ENCODE data around the gene OCEL1. TPM values are rescaled to one million over a fixed set of nuclear protein-coding genes. Genes with fewer than 3 reads are reported as not detected.

Gene OCEL1
- total and polyA plus RNA-seq, 8 donors: 4.7 to 43.2 (median 10.9) TPM

- Histone ChIP-seq H3K9me3 (no peaks in the 10 kb centered on the region), H3K4me3 (no peak overlapping the region), H3K36me3 (peaks cover 4 to 35% (median 32%) of the 10 kb centered on the region in 4 donors), H3K4me1 (peaks cover 60 to 89% (median 82%) of the 10 kb centered on the region in 4 donors), H3K27me3 (no peaks in the 10 kb centered on the region), H3K27ac (peak overlapping the region in 3 of 5 donors; percentile 42 to 87 (median 86))
- no peak for DNase-seq
- intact Hi-C loops (cut with DNase I; ENCODE audit: low total_unique reads): no loop called here
- TF ChIP-seq CTCF (IDR thresholded peaks at IDR 0.05): no peak
- TF ChIP-seq EP300 (IDR thresholded peaks at IDR 0.05): no peak
- no peak for TF ChIP-seq POLR2AphosphoS5 (IDR thresholded peaks at IDR 0.05)
- TF ChIP-seq POLR2A (IDR thresholded peaks at IDR 0.05): no peak
- 89 to 93% (median 90%) methylated on average over 13 of the region's 13 CpGs for WGBS, 5 donors
Observed at GRCh38 chr19:17237747-17238706, 12.0 kb downstream of the OCEL1 start.

GRCh38 chr19:17240062-17240752 is 14.2 kb downstream of the OCEL1 start:
- H3K27me3 ChIP-seq: no peaks in the 10 kb centered on the region
- intact Hi-C loops (cut with DNase I; ENCODE audit: low total_unique reads): no loop called here
- peaks cover 0 to 26% (median 21%) of the 10 kb centered on the region in 4 donors for H3K36me3 ChIP-seq
- no peaks in the 10 kb centered on the region for H3K9me3 ChIP-seq
- peak; percentile 70 to 76 for DNase-seq
- H3K27ac ChIP-seq: peak overlapping the region; percentile 83 to 95 (median 87)
- WGBS, 5 donors: 22 to 58% (median 41%) methylated on average over 24 of the region's 24 CpGs
- no peak for TF ChIP-seq CTCF (IDR thresholded peaks at IDR 0.05)
- peak in 1 of 3 donors; percentile 48 for TF ChIP-seq POLR2AphosphoS5 (IDR thresholded peaks at IDR 0.05)
- TF ChIP-seq POLR2A (IDR thresholded peaks at IDR 0.05): no peak
- no peak for TF ChIP-seq EP300 (IDR thresholded peaks at IDR 0.05)
- peaks cover 59 to 89% (median 83%) of the 10 kb centered on the region in 4 donors for H3K4me1 ChIP-seq
- H3K4me3 ChIP-seq: peak overlapping the region in 1 of 4 donors; percentile 30

- DNase-seq: no peak
- no peak for TF ChIP-seq EP300 (IDR thresholded peaks at IDR 0.05)
- TF ChIP-seq CTCF (IDR thresholded peaks at IDR 0.05): no peak
- TF ChIP-seq POLR2AphosphoS5 (IDR thresholded peaks at IDR 0.05): no peak
- no peak for TF ChIP-seq POLR2A (IDR thresholded peaks at IDR 0.05)
Observed at GRCh38 chr19:17240826-17241399, 14.9 kb downstream of the OCEL1 start.

More at GRCh38 chr19:17240826-17241399, 14.9 kb downstream of the OCEL1 start:
- Histone ChIP-seq H3K4me3 (peak overlapping the region in 1 of 4 donors; percentile 30), H3K9me3 (no peaks in the 10 kb centered on the region), H3K27me3 (no peaks in the 10 kb centered on the region), H3K27ac (peak overlapping the region; percentile 83 to 95 (median 87)), H3K4me1 (peaks cover 52 to 82% (median 76%) of the 10 kb centered on the region in 4 donors), H3K36me3 (peaks cover 0 to 26% (median 21%) of the 10 kb centered on the region in 4 donors)
- WGBS, 5 donors: 92 to 97% (median 92%) methylated on average over 6 of the region's 6 CpGs
- intact Hi-C loops (cut with DNase I; ENCODE audit: low total_unique reads): no loop called here

Measured in stomach (tissue), 9 donors.